ENCODE measurements around the gene SCN1B. TPM values are rescaled to one million over a fixed set of nuclear protein-coding genes. Genes with fewer than 3 reads are reported as not detected.
"Not testable (repeated sequence)": the region's sequence is repeated elsewhere in the genome, so short reads cannot be mapped to it uniquely, and the experiment has no call there.

The SCN1B gene
- total and polyA plus RNA-seq, 3 experiments from 2014 or later: 1.1 to 1.9 (median 1.3) TPM

DNA sequence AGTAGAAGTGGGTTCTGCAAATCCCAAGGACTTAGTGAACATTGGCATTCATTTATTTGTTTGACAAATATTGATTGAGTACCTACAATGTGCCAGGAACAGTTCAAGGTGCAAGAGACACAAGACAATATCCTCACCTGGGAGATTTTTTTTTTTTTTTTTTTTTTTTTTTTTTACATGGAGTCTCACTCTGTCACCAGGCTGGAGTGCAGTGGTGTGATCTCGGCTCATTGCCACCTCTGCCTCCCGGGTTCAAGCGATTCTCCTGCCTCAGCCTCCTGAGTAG, 1.7 kb upstream of the SCN1B start:
- POLR2A ChIA-PET: interaction anchor here (0.7 kb wide), 1 partner anchor 96 kb away, joined by 5 read pairs; no protein-coding TSS in a partner anchor
- Mint-ChIP-seq H3K36me3 (peaks cover 0 to 37% (median 4%) of the 10 kb centered on the region in 3 donors), H3K27ac (peak overlapping the region in 1 of 8 donors; percentile 81), H3K4me1 (peaks cover 9 to 19% (median 12%) of the 10 kb centered on the region in 3 donors), H3K4me3 (peak overlapping the region in 5 of 7 donors; percentile 1 to 66 (median 29))
- not testable (repeated sequence) for DNase-seq; H3K4me1 ChIP-seq (ENCODE audit: insufficient read depth, low read length); H3K9me3 Mint-ChIP-seq; H3K36me3 ChIP-seq (ENCODE audit: insufficient read depth, low read length); H3K27ac ChIP-seq (ENCODE audit: low read depth, low read length); H3K9me3 ChIP-seq (ENCODE audit: low read length); H3K27me3 ChIP-seq (ENCODE audit: insufficient read depth, low read length, poor library complexity, severe bottlenecking); H3K27me3 Mint-ChIP-seq; H3K4me3 ChIP-seq (ENCODE audit: low read length)
- CTCF ChIA-PET: interaction anchor here (1.1 to 1.6 kb wide), 2 partner anchors 55 to 56 kb away, joined by 3 to 4 read pairs; no protein-coding TSS in a partner anchor

DNA sequence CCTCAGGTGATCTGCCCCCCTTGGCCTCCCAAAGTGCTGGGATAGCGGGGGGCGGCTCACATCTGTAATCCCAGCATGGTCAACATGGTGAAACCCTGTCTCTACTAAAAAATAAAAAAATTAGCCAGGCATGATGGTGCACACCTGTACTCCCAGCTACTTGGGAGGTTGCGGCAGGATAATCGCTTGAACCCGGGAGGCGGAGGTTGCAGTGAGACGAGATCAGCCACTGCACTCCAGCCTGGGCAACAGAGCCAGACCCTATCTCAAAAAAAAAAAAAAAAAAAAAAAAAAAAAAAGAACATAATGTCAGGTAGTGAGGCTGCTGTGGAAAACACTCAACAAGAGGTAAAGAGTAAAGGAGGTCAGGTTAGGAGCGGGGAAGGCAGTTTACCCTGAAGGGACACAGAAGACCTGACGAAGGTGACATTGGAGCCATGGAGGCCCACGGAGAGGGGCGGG, 964 bp upstream of the SCN1B start:
- H3K36me3 Mint-ChIP-seq: peaks cover 0 to 29% (median 3%) of the 10 kb centered on the region in 3 donors
- H3K4me1 ChIP-seq (ENCODE audit: insufficient read depth, low read length); DNase-seq; H3K9me3 Mint-ChIP-seq; H3K36me3 ChIP-seq (ENCODE audit: insufficient read depth, low read length); H3K27ac ChIP-seq (ENCODE audit: low read depth, low read length); H3K4me3 ChIP-seq (ENCODE audit: low read length); H3K27me3 ChIP-seq (ENCODE audit: insufficient read depth, low read length, poor library complexity, severe bottlenecking); CTCF ChIA-PET; H3K9me3 ChIP-seq (ENCODE audit: low read length): not testable (repeated sequence)
- H3K4me1 Mint-ChIP-seq: peaks cover 9 to 19% (median 12%) of the 10 kb centered on the region in 3 donors
- peak overlapping the region in 6 of 7 donors; percentile 25 to 80 (median 65) for H3K4me3 Mint-ChIP-seq
- POLR2A ChIA-PET: interaction anchor here (0.6 to 1.3 kb wide), 4 partner anchors 30 to 95 kb away, joined by 3 to 5 read pairs (median 4); partner anchors contain the start of gene GRAMD1A
- peaks cover 8 to 11% of the 10 kb centered on the region in 2 donors for H3K27me3 Mint-ChIP-seq
- H3K27ac Mint-ChIP-seq: peak overlapping the region in 1 of 8 donors; percentile 35

DNA sequence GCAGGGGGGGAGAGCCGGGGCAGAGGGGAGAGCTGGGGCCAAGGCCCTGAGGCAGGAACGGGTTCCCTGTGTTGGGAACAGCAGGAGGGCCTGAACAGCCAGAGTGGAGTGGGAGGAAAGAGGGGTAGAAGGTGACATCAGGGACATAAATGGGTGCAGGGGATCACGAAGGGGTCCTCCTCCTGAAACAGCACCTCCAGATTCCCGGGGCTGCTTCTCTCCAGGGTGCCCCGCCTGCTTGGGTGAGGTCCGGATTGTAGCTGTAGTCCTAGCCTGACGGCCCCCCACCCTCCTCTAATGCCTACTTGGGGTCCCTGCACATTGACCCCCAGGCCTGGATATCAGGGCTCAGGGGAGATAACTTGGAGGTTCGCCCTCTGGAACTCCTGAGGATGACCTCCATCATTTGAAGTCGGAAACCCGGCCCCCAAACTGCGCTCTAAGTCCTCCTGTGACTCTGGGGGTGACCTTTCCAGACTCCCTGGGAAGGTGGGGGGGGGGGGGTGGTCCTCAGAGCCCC, 473 bp upstream of the SCN1B start:
- peaks cover 8 to 11% of the 10 kb centered on the region in 2 donors for H3K27me3 Mint-ChIP-seq
- no peak overlapping the region for H3K27ac Mint-ChIP-seq
- POLR2A ChIA-PET: interaction anchor here (0.9 to 1.3 kb wide), 2 partner anchors 30 to 57 kb away, joined by 3 to 4 read pairs; partner anchors contain the start of gene GRAMD1A
- no peak overlapping the region for H3K4me3 ChIP-seq (ENCODE audit: low read length)
- H3K36me3 ChIP-seq (ENCODE audit: insufficient read depth, low read length): no peaks in the 10 kb centered on the region
- H3K27ac ChIP-seq (ENCODE audit: low read depth, low read length): no peak overlapping the region
- peaks cover 0 to 25% (median 2%) of the 10 kb centered on the region in 3 donors for H3K36me3 Mint-ChIP-seq
- peaks cover 3% of the 10 kb centered on the region for H3K27me3 ChIP-seq (ENCODE audit: insufficient read depth, low read length, poor library complexity, severe bottlenecking)
- peak overlapping the region in 6 of 7 donors; percentile 25 to 79 (median 52) for H3K4me3 Mint-ChIP-seq
- CTCF ChIA-PET: no interaction called here
- H3K4me1 Mint-ChIP-seq: peaks cover 9 to 19% (median 12%) of the 10 kb centered on the region in 3 donors
- no peaks in the 10 kb centered on the region for H3K9me3 Mint-ChIP-seq
- no peaks in the 10 kb centered on the region for H3K9me3 ChIP-seq (ENCODE audit: low read length)
- DNase-seq: no peak
- H3K4me1 ChIP-seq (ENCODE audit: insufficient read depth, low read length): peaks cover 6% of the 10 kb centered on the region

DNA sequence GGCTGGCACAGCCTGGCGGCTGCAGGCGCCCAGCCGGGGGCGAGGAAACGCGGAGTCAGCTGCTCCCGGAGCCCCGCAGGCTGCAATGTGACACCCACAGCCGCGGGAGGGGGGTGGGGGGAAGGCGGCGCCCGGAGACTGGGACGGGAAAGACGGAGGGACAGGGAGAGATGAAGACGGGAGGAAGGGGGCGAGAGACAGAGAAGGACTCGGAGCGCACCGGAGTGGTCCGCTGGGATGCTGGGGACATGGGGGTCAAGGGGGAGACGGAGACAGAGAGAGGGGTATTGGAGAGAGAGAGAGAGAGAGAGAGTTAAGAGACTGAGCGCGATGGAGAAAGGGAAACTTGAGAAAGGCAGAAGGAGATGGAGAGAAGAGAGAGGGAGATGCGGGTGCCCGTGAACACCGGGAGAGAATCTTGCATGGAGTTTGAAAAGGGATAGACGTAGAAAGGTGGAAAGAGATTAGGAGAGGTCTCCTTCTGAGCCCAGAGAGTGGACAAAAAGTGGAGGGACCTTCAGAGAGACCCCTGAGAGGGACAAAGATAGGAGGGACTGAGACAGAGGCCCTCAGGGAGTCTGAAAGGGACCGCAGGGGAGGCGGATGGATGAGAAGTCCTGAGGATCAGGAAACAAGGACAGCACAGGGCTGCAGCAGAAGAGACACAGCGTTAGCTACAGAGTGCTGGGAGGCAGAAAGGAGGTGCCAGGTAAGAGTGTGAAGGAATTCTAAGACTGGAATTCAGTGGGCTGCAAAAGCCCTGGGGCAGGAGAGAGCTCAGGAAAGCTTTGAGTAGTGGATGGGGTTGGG, 1.0 kb downstream of the SCN1B start:
- no peak for DNase-seq
- Mint-ChIP-seq H3K36me3 (peaks cover 0 to 12% (median 0%) of the 10 kb centered on the region in 3 donors), H3K27ac (peak overlapping the region in 4 of 8 donors; percentile 35 to 81 (median 64)), H3K4me1 (peaks cover 9 to 19% (median 12%) of the 10 kb centered on the region in 3 donors), H3K27me3 (peaks cover 8 to 11% of the 10 kb centered on the region in 2 donors), H3K9me3 (no peaks in the 10 kb centered on the region), H3K4me3 (peak overlapping the region; percentile 59 to 91 (median 81))
- Histone ChIP-seq H3K4me1 (ENCODE audit: insufficient read depth, low read length) (peaks cover 6% of the 10 kb centered on the region), H3K27ac (ENCODE audit: low read depth, low read length) (no peak overlapping the region), H3K4me3 (ENCODE audit: low read length) (no peak overlapping the region), H3K36me3 (ENCODE audit: insufficient read depth, low read length) (no peaks in the 10 kb centered on the region), H3K27me3 (ENCODE audit: insufficient read depth, low read length, poor library complexity, severe bottlenecking) (peaks cover 3% of the 10 kb centered on the region), H3K9me3 (ENCODE audit: low read length) (no peaks in the 10 kb centered on the region)
- ChIA-PET POLR2A (no interaction called here), CTCF (interaction anchor here (0.9 kb wide), 1 partner anchor 13 kb away, joined by 3 read pairs; no protein-coding TSS in a partner anchor)

DNA sequence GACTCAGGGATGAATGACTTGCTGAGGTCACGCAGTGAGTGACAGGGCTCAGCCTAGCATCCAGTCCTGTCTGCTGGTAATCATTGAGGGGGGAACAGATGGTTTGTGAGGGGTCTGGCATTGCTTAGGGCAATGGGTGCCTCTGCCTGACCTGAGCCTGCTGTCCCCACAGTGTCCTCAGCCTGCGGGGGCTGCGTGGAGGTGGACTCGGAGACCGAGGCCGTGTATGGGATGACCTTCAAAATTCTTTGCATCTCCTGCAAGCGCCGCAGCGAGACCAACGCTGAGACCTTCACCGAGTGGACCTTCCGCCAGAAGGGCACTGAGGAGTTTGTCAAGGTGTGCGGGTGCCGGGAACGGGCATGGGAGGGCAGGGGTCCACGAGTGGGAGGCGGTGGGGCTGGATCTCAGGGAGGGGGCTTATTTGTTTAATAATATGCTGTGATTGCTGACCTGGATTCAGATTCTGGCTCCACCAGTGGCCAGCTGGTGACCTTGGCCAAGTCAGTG, 2.1 kb downstream of the SCN1B start:
- H3K36me3 ChIP-seq (ENCODE audit: insufficient read depth, low read length): no peaks in the 10 kb centered on the region
- ChIA-PET POLR2A (no interaction called here), CTCF (interaction anchor here (1.3 kb wide), 1 partner anchor 12 kb away, joined by 4 read pairs; no protein-coding TSS in a partner anchor)
- H3K4me3 Mint-ChIP-seq: peak overlapping the region in 4 of 7 donors; percentile 17 to 83 (median 48)
- peaks cover 0 to under 1% (median 0%) of the 10 kb centered on the region in 3 donors for H3K36me3 Mint-ChIP-seq
- peaks cover 9 to 19% (median 12%) of the 10 kb centered on the region in 3 donors for H3K4me1 Mint-ChIP-seq
- no peaks in the 10 kb centered on the region for H3K9me3 ChIP-seq (ENCODE audit: low read length)
- H3K4me1 ChIP-seq (ENCODE audit: insufficient read depth, low read length): peaks cover 6% of the 10 kb centered on the region
- H3K9me3 Mint-ChIP-seq: no peaks in the 10 kb centered on the region
- H3K27ac Mint-ChIP-seq: peak overlapping the region in 1 of 8 donors; percentile 90
- peaks cover 8 to 9% of the 10 kb centered on the region in 2 donors for H3K27me3 Mint-ChIP-seq
- no peak overlapping the region for H3K4me3 ChIP-seq (ENCODE audit: low read length)
- H3K27ac ChIP-seq (ENCODE audit: low read depth, low read length): no peak overlapping the region
- H3K27me3 ChIP-seq (ENCODE audit: insufficient read depth, low read length, poor library complexity, severe bottlenecking): peaks cover 3% of the 10 kb centered on the region
- DNase-seq: no peak

DNA sequence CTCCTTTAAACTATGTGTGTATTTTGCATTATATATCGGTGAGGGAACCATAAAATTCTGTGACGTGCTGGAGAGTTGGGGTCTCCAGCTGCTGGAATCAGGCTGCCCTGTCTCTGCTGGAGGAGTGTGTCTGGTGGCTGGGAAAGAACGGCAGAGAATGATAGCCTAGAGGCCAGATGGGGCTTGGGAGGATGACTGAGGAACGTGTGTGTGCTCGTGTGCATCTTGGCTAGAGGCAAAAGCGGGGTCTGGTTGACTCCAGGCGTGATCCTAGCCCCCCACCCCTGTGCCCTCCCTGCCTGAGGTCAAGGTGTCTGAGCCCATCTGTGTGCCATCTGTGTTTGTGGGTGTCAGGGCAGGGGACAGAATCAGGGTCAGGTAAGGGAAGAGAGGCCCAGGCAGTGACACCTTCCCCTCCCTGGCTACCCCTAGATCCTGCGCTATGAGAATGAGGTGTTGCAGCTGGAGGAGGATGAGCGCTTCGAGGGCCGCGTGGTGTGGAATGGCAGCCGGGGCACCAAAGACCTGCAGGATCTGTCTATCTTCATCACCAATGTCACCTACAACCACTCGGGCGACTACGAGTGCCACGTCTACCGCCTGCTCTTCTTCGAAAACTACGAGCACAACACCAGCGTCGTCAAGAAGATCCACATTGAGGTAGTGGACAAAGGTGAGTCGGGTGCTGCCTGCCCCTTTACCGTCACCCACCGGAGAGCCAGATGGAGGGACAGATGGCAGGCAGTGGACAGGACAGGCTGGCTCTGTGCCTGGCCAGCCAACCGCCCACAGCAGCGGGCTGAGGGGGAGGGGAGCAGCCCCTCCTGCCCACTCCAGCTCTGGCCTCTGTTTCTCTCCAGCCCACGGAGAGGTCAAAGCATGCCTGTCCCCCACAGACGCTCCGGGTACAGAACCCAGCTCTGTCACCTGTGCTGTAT, 3.1 kb downstream of the SCN1B start:
- Histone ChIP-seq H3K27ac (ENCODE audit: low read depth, low read length) (no peak overlapping the region), H3K36me3 (ENCODE audit: insufficient read depth, low read length) (no peaks in the 10 kb centered on the region), H3K4me3 (ENCODE audit: low read length) (no peak overlapping the region), H3K27me3 (ENCODE audit: insufficient read depth, low read length, poor library complexity, severe bottlenecking) (peaks cover 3% of the 10 kb centered on the region), H3K4me1 (ENCODE audit: insufficient read depth, low read length) (peaks cover 6% of the 10 kb centered on the region), H3K9me3 (ENCODE audit: low read length) (no peaks in the 10 kb centered on the region)
- Mint-ChIP-seq H3K27me3 (peaks cover 8 to 9% of the 10 kb centered on the region in 2 donors), H3K4me1 (peaks cover 8 to 16% (median 10%) of the 10 kb centered on the region in 3 donors), H3K27ac (peak overlapping the region in 1 of 8 donors; percentile 18), H3K9me3 (no peaks in the 10 kb centered on the region), H3K4me3 (peak overlapping the region in 2 of 7 donors; percentile 58 to 83), H3K36me3 (no peaks in the 10 kb centered on the region)
- DNase-seq: no peak
- ChIA-PET CTCF (interaction anchor here (0.7 to 1.3 kb wide), 2 partner anchors 11 kb away, joined by 3 to 4 read pairs; no protein-coding TSS in a partner anchor), POLR2A (no interaction called here)

DNA sequence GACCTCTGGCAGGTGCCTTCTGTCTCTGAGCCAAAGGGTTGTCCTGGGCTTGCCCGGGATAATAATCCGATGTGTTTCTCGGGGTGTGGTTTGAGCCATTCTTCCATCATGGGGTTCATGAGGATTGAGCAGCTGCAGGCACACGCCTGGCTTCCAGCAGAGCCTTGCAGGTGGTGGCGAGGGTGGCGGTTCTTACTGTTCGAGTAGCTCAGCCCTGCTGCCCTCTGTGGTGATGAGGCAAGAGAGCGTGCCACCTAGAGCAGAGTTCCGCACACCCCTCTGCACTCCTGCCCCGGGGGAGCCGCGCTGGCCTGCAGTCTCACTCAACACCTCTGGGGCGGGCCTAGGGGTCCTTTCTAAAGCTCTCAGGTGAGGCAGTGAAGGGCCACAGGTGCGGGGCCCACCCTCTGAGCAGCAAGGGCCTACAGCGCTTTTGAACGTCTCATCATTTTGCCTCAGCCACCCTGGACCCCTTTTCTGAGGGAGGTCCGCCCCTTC, 3.8 kb downstream of the SCN1B start:
- Mint-ChIP-seq H3K27me3 (peaks cover 8 to 9% of the 10 kb centered on the region in 2 donors), H3K27ac (no peak overlapping the region), H3K36me3 (no peaks in the 10 kb centered on the region), H3K9me3 (no peaks in the 10 kb centered on the region), H3K4me3 (peak overlapping the region in 1 of 7 donors; percentile 16), H3K4me1 (peaks cover 6 to 16% (median 6%) of the 10 kb centered on the region in 3 donors)
- DNase-seq: no peak
- no peak overlapping the region for H3K4me3 ChIP-seq (ENCODE audit: low read length)
- no peaks in the 10 kb centered on the region for H3K9me3 ChIP-seq (ENCODE audit: low read length)
- no peaks in the 10 kb centered on the region for H3K36me3 ChIP-seq (ENCODE audit: insufficient read depth, low read length)
- ChIA-PET CTCF (interaction anchor here (0.7 to 1.4 kb wide), 2 partner anchors 10 to 13 kb away, joined by 3 read pairs; no protein-coding TSS in a partner anchor), POLR2A (interaction anchor here (1.2 kb wide), 1 partner anchor 12 kb away, joined by 3 read pairs; no protein-coding TSS in a partner anchor)
- peaks cover 3% of the 10 kb centered on the region for H3K27me3 ChIP-seq (ENCODE audit: insufficient read depth, low read length, poor library complexity, severe bottlenecking)
- peaks cover 6% of the 10 kb centered on the region for H3K4me1 ChIP-seq (ENCODE audit: insufficient read depth, low read length)
- H3K27ac ChIP-seq (ENCODE audit: low read depth, low read length): no peak overlapping the region
